T-cell (primary cell): ENCODE data around the gene ZNF496. TPM values are rescaled to one million over a fixed set of nuclear protein-coding genes. Genes with fewer than 3 reads are reported as not detected.
"Not testable (repeated sequence)": the region's sequence is repeated elsewhere in the genome, so short reads cannot be mapped to it uniquely, and the experiment has no call there.

ENCODE experiments used
- ATAC-seq, 4 experiments: fragments of 200-7000 bp in 3 of 4; fragments of 150-1000 bp in 1 of 4; cut with Tn5 transposase; replicated peaks in 1 of 4; 1 replicate in 3 of 4; 2 replicates in 1 of 4; pipeline ENCODE4 v1.10.0; 2021; ENCODE audit warnings: moderate library complexity in 3 of 4, mild to moderate bottlenecking in 2 of 4, moderate number of reproducible peaks in 1 of 4
- CTCF ChIA-PET, 2 donors: fragments of 300-600 bp; sonication (Branson Sonifier 250); formaldehyde crosslinking; loops; one replicate each; lab custom pipeline; 2022; ENCODE audit warnings: antibody characterized with exemption in 2 of 2; lab: Charles Lee
- POLR2A ChIA-PET, 2 donors: fragments of 300-600 bp; sonication (Branson Sonifier 250); formaldehyde crosslinking; loops; one replicate each; lab custom pipeline; 2022; ENCODE audit warnings: antibody characterized with exemption in 2 of 2; lab: Charles Lee
- DNase-seq, 35 experiments: peaks; one replicate each; pipeline versions ENCODE4 v3.0.0 to v3.0.0-alpha.2; 2013 to 2023
- H3K27ac ChIP-seq: one replicate; pipeline ENCODE4 v1.5.1; 2013; ENCODE audit warnings: low read length
- H3K27me3 ChIP-seq, 2 experiments: replicated peaks in 1 of 2; 1 replicate in 1 of 2; 2 replicates in 1 of 2; pipeline versions ENCODE4 v1.6.1 to v1.7.0; 2013; ENCODE audit warnings: low read length in 1 of 2, mixed read lengths in 1 of 2; ENCODE audit not compliant: control insufficient read depth in 2 of 2, insufficient read depth in 2 of 2; ENCODE audit errors: extremely low read depth in 1 of 2
- H3K36me3 ChIP-seq, 2 donors: 1 replicate in 1 of 2; 2 replicates in 1 of 2; pipeline versions ENCODE4 v1.6.1 to v1.7.0; 2013; ENCODE audit warnings: low read length in 1 of 2; ENCODE audit not compliant: control insufficient read depth in 2 of 2, insufficient read depth in 1 of 2; ENCODE audit errors: extremely low read depth in 1 of 2
- H3K4me1 ChIP-seq, 2 experiments: 1 replicate in 1 of 2; 2 replicates in 1 of 2; pipeline versions ENCODE4 v1.6.1 to v1.7.0; 2013; ENCODE audit warnings: low read length in 2 of 2, mixed read lengths in 1 of 2; ENCODE audit not compliant: insufficient read depth in 2 of 2, control insufficient read depth in 1 of 2; ENCODE audit errors: extremely low read depth in 1 of 2
- H3K4me3 ChIP-seq, 2 donors: 1 replicate in 1 of 2; 2 replicates in 1 of 2; pipeline versions ENCODE4 v1.5.1 to v1.7.0; 2013; ENCODE audit warnings: mild to moderate bottlenecking in 2 of 2, low read length in 1 of 2, moderate library complexity in 1 of 2; ENCODE audit not compliant: control insufficient read depth in 1 of 2; ENCODE audit errors: extremely low read depth in 1 of 2
- H3K9me3 ChIP-seq: 2 replicates; pipeline ENCODE4 v1.7.0; 2013
- H3K27ac Mint-ChIP-seq, 2 donors: one replicate each; pipeline ENCODE4 v1.8.0; 2020 to 2021; ENCODE audit warnings: mild to moderate bottlenecking in 2 of 2, mixed read lengths in 2 of 2
- H3K27me3 Mint-ChIP-seq, 2 donors: one replicate each; pipeline ENCODE4 v1.8.0; 2021 to 2022; ENCODE audit warnings: mixed read lengths in 2 of 2
- H3K36me3 Mint-ChIP-seq: one replicate; pipeline ENCODE4 v1.8.0; 2021; ENCODE audit warnings: mixed read lengths
- H3K4me1 Mint-ChIP-seq, 3 donors: one replicate each; pipeline ENCODE4 v1.8.0; 2020 to 2022; ENCODE audit warnings: mixed read lengths in 3 of 3, mild to moderate bottlenecking in 1 of 3
- H3K4me3 Mint-ChIP-seq, 3 donors: one replicate each; pipeline ENCODE4 v1.8.0; 2020 to 2022; ENCODE audit warnings: mild to moderate bottlenecking in 3 of 3, mixed read lengths in 3 of 3, moderate library complexity in 3 of 3
- H3K9me3 Mint-ChIP-seq, 3 donors: one replicate each; pipeline ENCODE4 v1.8.0; 2020 to 2022; ENCODE audit warnings: mixed read lengths in 3 of 3
- WGBS: methylation state at CpG from one replicate; pipeline ENCODE4 v1.1.5; 2013; ENCODE audit warnings: missing lambda C conversion rate; ENCODE audit not compliant: insufficient coverage; 5-methylcytosine and 5-hydroxymethylcytosine counted together
- total RNA-seq, 35 experiments: library from RNA in 6 of 35; stranded (reverse) in 6 of 35; fragments of 120-200 nt in 1 of 35; gene quantifications; one replicate each; pipeline versions ENCODE4 v1.2.1 to v1.2.4 and lab custom pipeline; 2013 to 2026

The ZNF496 gene
- total RNA-seq, 5 donors from 2014 or later (not counting 1 experiment from before 2014, with no cell fraction given): 12.2 to 29.3 (median 23.6) TPM

DNA sequence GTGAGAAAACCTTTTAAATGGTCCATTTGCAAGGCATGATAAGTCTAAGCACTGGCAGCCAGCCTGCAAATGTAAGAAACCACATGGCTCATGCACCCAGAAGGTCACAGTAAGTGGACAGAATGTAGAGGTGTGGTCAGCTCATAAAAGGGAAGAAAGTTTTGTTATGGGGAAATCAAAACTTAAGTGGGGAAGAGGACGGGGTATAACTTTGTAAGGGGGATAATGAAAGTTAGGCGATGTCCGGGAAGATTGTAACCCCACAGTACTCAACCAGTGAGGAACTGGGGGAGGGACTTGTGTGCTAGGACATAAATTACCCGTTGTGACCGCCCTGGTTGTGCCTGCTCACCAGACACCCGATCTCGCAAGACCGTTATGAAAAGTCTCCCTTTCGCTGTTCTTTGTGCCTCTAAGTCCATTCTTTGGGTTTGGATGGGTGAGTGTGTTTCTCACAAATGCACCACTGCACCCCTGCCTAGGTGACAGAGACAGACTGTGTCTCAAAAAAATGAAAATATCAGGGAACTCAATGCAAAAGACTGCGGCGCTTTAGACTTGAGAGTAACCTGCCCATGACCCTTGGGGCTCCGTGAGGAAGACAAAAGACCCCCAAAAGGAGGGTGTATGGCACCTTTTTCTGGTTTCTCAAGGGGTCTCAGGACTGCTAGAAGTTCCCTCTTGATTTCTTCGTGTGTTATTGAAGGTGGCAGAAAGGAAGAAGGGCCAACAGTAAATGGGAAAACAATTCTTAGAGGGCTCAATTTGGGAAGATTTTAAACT is 28.6 kb upstream of the ZNF496 start:
- Mint-ChIP-seq H3K27ac (no peak overlapping the region), H3K36me3 (peaks cover 3% of the 10 kb centered on the region), H3K9me3 (peaks cover 0 to 4% (median 0%) of the 10 kb centered on the region in 3 donors), H3K27me3 (peaks cover 20 to 57% of the 10 kb centered on the region in 2 donors), H3K4me1 (peaks cover 6 to 8% (median 7%) of the 10 kb centered on the region in 3 donors), H3K4me3 (no peak overlapping the region)
- Histone ChIP-seq H3K36me3 (no peaks in the 10 kb centered on the region), H3K9me3 (no peaks in the 10 kb centered on the region), H3K4me3 (no peak overlapping the region), H3K27ac (no peak overlapping the region), H3K4me1 (no peaks in the 10 kb centered on the region), H3K27me3 (peaks cover 0 to 21% of the 10 kb centered on the region in 2 experiments)
- 70% methylated on average over 8 of the region's 13 CpGs for WGBS
- ATAC-seq: no peak
- ChIA-PET CTCF (interaction anchor here in 1 of 2 donors (0.6 to 1.0 kb wide), 2 partner anchors 13 to 14 kb away, joined by 3 read pairs; no protein-coding TSS in a partner anchor), POLR2A (interaction anchor here in 1 of 2 donors (0.7 kb wide), 1 partner anchor 49 kb away, joined by 3 read pairs; no protein-coding TSS in a partner anchor)
- DNase-seq: no peak

DNA sequence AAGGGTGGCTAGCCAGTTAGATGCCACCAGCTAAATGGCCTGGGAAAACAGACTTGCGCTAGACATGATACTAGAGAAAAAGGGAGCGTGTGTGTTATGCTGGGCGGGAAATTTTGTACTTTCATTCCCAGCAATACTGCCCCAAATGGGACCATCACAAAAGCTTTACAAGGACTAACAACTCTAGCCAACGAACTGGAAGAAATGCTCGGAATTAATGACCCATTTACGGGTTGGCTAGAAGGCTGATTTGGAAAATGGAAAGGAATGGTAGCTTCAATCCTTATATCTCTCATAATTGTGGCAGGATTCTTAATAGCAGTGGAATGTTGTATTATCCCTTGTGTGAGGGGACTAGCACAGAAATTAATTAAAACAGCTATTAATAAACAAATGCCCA is 27.9 kb upstream of the ZNF496 start:
- H3K36me3 ChIP-seq: no peaks in the 10 kb centered on the region
- Mint-ChIP-seq H3K27me3 (peaks cover 15 to 53% of the 10 kb centered on the region in 2 donors), H3K4me1 (peaks cover 6 to 8% (median 7%) of the 10 kb centered on the region in 3 donors), H3K4me3 (no peak overlapping the region), H3K27ac (peak overlapping the region in 1 of 2 donors; percentile 19), H3K9me3 (peaks cover 0 to 4% (median 0%) of the 10 kb centered on the region in 3 donors), H3K36me3 (peaks cover 3% of the 10 kb centered on the region)
- H3K4me3 ChIP-seq: no peak overlapping the region
- H3K4me1 ChIP-seq: no peaks in the 10 kb centered on the region
- ChIA-PET POLR2A (interaction anchor here in 1 of 2 donors (0.6 to 0.7 kb wide), 2 partner anchors 9 to 49 kb away, joined by 3 to 7 read pairs; no protein-coding TSS in a partner anchor), CTCF (interaction anchor here in 1 of 2 donors (0.6 kb wide), 1 partner anchor 14 kb away, joined by 3 read pairs; no protein-coding TSS in a partner anchor)
- DNase-seq: no peak
- no peaks in the 10 kb centered on the region for H3K9me3 ChIP-seq
- WGBS: no CpG with 5 or more reads among the region's 6 CpGs
- H3K27ac ChIP-seq: no peak overlapping the region
- H3K27me3 ChIP-seq: peaks cover 0 to 21% of the 10 kb centered on the region in 2 experiments
- ATAC-seq: no peak

DNA sequence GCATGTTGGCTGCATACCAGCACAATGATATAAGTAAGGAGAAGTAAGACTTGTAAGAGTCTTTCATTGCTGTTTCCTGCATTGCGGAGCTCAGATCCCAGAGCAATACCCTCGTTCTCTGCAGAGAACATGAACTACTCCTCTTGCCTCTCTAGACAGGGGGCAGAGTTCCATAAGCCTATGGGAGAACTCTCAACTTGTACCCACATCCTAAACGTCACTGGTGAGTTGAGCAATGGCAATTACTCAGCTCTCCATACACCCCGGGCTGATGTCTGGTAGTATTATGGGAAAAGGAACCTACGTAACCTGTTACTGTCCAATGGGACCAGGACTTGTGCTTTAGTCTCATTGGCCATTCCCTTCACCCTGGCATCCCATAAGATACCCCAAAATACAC is 27.3 kb upstream of the ZNF496 start:
- no peak overlapping the region for H3K4me3 ChIP-seq
- Mint-ChIP-seq H3K4me1 (peaks cover 6 to 8% (median 7%) of the 10 kb centered on the region in 3 donors), H3K9me3 (peaks cover 0 to 4% (median 0%) of the 10 kb centered on the region in 3 donors), H3K27ac (peak overlapping the region in 1 of 2 donors; percentile 19), H3K36me3 (peaks cover 3% of the 10 kb centered on the region), H3K4me3 (no peak overlapping the region), H3K27me3 (peaks cover 15 to 57% of the 10 kb centered on the region in 2 donors)
- no peak overlapping the region for H3K27ac ChIP-seq
- ATAC-seq (no peak), DNase-seq (peak in 1 of 35 experiments; percentile 25)
- ChIA-PET CTCF (no interaction called here), POLR2A (no interaction called here)
- no peaks in the 10 kb centered on the region for H3K4me1 ChIP-seq
- H3K36me3 ChIP-seq: no peaks in the 10 kb centered on the region
- peaks cover 0 to 21% of the 10 kb centered on the region in 2 experiments for H3K27me3 ChIP-seq
- WGBS: no CpG with 5 or more reads among the region's 5 CpGs
- no peaks in the 10 kb centered on the region for H3K9me3 ChIP-seq

DNA sequence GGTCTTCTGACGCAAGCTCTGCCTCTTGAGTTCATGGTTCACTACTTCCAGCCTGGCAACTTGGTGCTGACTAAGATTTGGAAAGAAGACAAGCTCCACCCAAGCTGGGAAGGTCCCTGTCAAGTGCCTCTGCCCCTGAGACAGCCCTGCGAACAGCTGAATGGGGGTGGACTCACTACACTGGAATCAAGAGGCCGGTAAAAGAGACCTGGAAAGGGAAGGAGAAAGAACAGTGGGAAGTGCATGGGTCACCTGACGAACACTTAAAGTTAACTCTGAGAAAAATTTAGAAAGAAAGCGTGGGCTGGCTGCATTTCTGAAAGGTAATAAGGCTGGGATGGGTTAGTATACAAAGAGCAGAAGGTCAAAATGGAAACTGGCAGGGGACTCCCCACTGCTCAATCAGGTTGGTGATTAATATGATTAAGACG is 26.1 kb upstream of the ZNF496 start:
- Histone ChIP-seq H3K4me3 (no peak overlapping the region), H3K4me1 (no peaks in the 10 kb centered on the region), H3K9me3 (no peaks in the 10 kb centered on the region), H3K27ac (no peak overlapping the region), H3K27me3 (peaks cover 0 to 27% of the 10 kb centered on the region in 2 experiments), H3K36me3 (no peaks in the 10 kb centered on the region)
- CTCF ChIA-PET: interaction anchor here in 1 of 2 donors (0.6 kb wide), 1 partner anchor 24 kb away, joined by 3 read pairs; no protein-coding TSS in a partner anchor
- Mint-ChIP-seq H3K4me3 (no peak overlapping the region), H3K36me3 (peaks cover 3% of the 10 kb centered on the region), H3K27ac (no peak overlapping the region), H3K9me3 (peaks cover 0 to 4% (median 0%) of the 10 kb centered on the region in 3 donors), H3K27me3 (peaks cover 12 to 53% of the 10 kb centered on the region in 2 donors), H3K4me1 (peaks cover 6 to 8% (median 7%) of the 10 kb centered on the region in 3 donors)
- no peak for ATAC-seq
- 80% methylated on average over 4 of the region's 6 CpGs for WGBS
- no peak for DNase-seq
- POLR2A ChIA-PET: no interaction called here

DNA sequence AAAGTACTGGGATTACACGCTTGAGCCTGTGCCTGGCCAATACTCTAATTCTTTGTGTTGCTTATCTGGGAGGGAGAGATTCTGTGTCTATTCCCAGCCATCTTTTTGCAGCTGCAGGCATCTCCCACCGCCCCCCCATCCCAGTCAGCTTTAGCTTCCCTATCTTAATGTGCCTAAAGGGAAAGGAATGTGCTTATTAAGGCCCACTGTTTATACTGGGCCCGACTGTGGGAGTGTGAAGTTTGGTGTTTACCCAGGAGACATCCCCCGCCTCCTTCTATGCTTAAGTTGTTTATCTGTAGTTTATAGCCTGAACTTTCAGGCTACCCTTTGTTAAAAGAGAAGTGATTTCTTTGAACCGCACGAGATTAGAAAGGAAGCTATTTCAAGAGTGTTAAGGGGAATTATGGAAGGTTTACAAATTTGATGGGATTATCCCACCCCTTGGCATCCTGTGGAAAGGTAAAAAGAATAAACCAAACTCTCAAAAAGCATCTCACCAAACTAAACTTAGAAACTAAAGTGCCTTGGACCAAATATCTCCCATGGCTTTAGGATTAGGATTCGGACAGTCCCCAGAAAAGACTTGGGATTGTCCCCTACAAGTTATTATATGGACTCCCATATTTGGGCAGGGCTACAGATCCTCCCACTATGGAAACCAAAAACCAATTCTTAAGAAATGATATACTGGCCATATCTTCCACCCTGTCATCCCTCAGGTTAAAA is 25.5 kb upstream of the ZNF496 start:
- peaks cover 6 to 8% (median 7%) of the 10 kb centered on the region in 3 donors for H3K4me1 Mint-ChIP-seq
- Histone ChIP-seq H3K36me3 (no peaks in the 10 kb centered on the region), H3K9me3 (no peaks in the 10 kb centered on the region), H3K4me3 (no peak overlapping the region), H3K4me1 (no peaks in the 10 kb centered on the region), H3K27me3 (peaks cover 0 to 28% of the 10 kb centered on the region in 2 experiments), H3K27ac (no peak overlapping the region)
- ChIA-PET POLR2A (no interaction called here), CTCF (no interaction called here)
- no peak overlapping the region for H3K27ac Mint-ChIP-seq
- no peak overlapping the region for H3K4me3 Mint-ChIP-seq
- peaks cover 3% of the 10 kb centered on the region for H3K36me3 Mint-ChIP-seq
- ATAC-seq (no peak), DNase-seq (no peak)
- H3K9me3 Mint-ChIP-seq: peaks cover 0 to 4% (median 0%) of the 10 kb centered on the region in 3 donors
- WGBS: no CpG with 5 or more reads among the region's 7 CpGs
- H3K27me3 Mint-ChIP-seq: peaks cover 14 to 55% of the 10 kb centered on the region in 2 donors

DNA sequence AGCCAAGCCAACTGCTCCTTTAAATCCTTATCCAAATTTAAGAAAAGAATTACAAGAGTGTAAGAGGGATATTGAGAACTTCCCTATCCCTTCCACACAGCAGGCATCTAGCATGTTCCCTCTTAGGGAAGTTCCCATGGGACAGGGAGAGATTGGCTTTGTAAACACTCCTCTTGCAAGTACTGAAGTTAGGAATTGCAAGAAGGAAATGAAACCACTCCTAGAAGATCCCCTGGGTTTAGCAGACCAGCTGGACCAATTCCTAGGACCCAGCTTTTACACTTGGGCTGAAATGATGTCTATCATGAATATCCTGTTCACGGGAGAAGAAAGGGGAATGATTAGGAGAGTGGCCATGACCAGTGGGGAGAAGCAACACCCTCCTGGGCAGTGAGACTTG is 23.5 kb upstream of the ZNF496 start:
- H3K4me1 Mint-ChIP-seq, H3K27ac ChIP-seq, H3K9me3 ChIP-seq, ATAC-seq, H3K4me1 ChIP-seq, H3K9me3 Mint-ChIP-seq, POLR2A ChIA-PET, H3K27ac Mint-ChIP-seq, DNase-seq, H3K4me3 ChIP-seq, H3K36me3 ChIP-seq, H3K36me3 Mint-ChIP-seq, H3K4me3 Mint-ChIP-seq: not testable (repeated sequence)
- peaks cover 8 to 46% of the 10 kb centered on the region in 2 donors for H3K27me3 Mint-ChIP-seq
- CTCF ChIA-PET: interaction anchor here in 1 of 2 donors (1.1 kb wide), 1 partner anchor 18 kb away, joined by 4 read pairs; no protein-coding TSS in a partner anchor
- no CpG with 5 or more reads among the region's 1 CpG for WGBS
- H3K27me3 ChIP-seq: peaks cover 0 to 23% of the 10 kb centered on the region in 2 experiments
